Left lung (tissue), 10 donors: Measurements from ENCODE around the gene RPGR. TPM values are rescaled to one million over a fixed set of nuclear protein-coding genes. Genes with fewer than 3 reads are reported as not detected.
A peak's percentile ranks its signal among the peaks of the same experiment; 100 is the strongest.

Source experiments
- ATAC-seq: fragments of 200-7000 bp; cut with Tn5 transposase; one replicate; pipeline ENCODE4 v1.9.1; 2020; ENCODE audit warnings: moderate library complexity
- DNase-seq, 4 donors: peaks; one replicate each; pipeline ENCODE4 v3.0.0-alpha.2; 2013 to 2020
- H3K27ac ChIP-seq, 2 donors: fragments of 200-600 bp; sonication (generic) in 1 of 2; one replicate each; pipeline versions ENCODE4 v1.5.0 to v1.8.0; 2020 to 2021
- H3K27me3 ChIP-seq, 2 donors: fragments of 200-600 bp; sonication (generic) in 1 of 2; one replicate each; pipeline versions ENCODE4 v1.5.0 to v1.8.0; 2020 to 2021
- H3K36me3 ChIP-seq, 2 donors: fragments of 200-600 bp; sonication (generic) in 1 of 2; one replicate each; pipeline versions ENCODE4 v1.5.0 to v1.8.0; 2020 to 2021
- H3K4me1 ChIP-seq, 2 donors: fragments of 200-600 bp; one replicate each; pipeline ENCODE4 v1.8.0; 2021
- H3K4me3 ChIP-seq, 2 donors: fragments of 200-600 bp; sonication (generic) in 1 of 2; one replicate each; pipeline versions ENCODE4 v1.5.0 to v1.8.0; 2020 to 2021; ENCODE audit warnings: mild to moderate bottlenecking in 1 of 2
- H3K9me3 ChIP-seq, 2 donors: fragments of 200-600 bp; sonication (generic) in 1 of 2; one replicate each; pipeline versions ENCODE4 v1.5.0 to v1.8.0; 2020 to 2021
- CTCF ChIP-seq, 2 donors: fragments of 200-600 bp; sonication (generic) in 1 of 2; IDR thresholded peaks; one replicate each; pipeline versions ENCODE4 v1.5.0 to v1.8.0; 2021; ENCODE audit warnings: antibody characterized with exemption in 2 of 2
- intact Hi-C, 2 donors: fragments of 100-400 bp; cut with DNase I; formaldehyde crosslinking; loops; one replicate each; pipeline versions ENCODE4 v1.11.2 to v1.14.2; 2022
- polyA plus RNA-seq, 6 donors: library from polyadenylated mRNA; unstranded; fragments of 120-200 nt; gene quantifications; one replicate each; pipeline ENCODE4 v1.2.1, GENCODE V29; 2013; ENCODE audit not compliant: insufficient read length in 6 of 6
- total RNA-seq, 2 donors: library from RNA; stranded (reverse); fragmentation: NEBNext Ultra II Directional; extraction: Animal tissue kit (Norgen Biotek cat#: 25700); gene quantifications; one replicate each; pipeline ENCODE4 v1.2.1, GENCODE V29; 2021
- donor health status: DM: no; HTN: yes; CAD: no.
- donor health status: DM: no; HTN: no; CAD: no.

Gene RPGR
- total and polyA plus RNA-seq, 8 donors, result 10.6 to 26.2 (median 19.7) TPM

GRCh38 chrX:38371641-38372040 lies 44.3 kb upstream of the RPGR start:
- no peak for TF ChIP-seq CTCF (IDR thresholded peaks at IDR 0.05)
- H3K4me1 ChIP-seq, result no peaks in the 10 kb centered on the region
- H3K4me3 ChIP-seq, result no peak overlapping the region
- H3K9me3 ChIP-seq, result no peaks in the 10 kb centered on the region
- ATAC-seq, result no peak
- H3K27ac ChIP-seq, result no peak overlapping the region
- intact Hi-C loops, result no loop called here
- no peaks in the 10 kb centered on the region for H3K36me3 ChIP-seq
- no peaks in the 10 kb centered on the region for H3K27me3 ChIP-seq
- no peak for DNase-seq

GRCh38 chrX:38368774-38369173 lies 41.5 kb upstream of the RPGR start:
- no peak for DNase-seq
- no peaks in the 10 kb centered on the region for H3K9me3 ChIP-seq
- no peak for ATAC-seq
- H3K4me1 ChIP-seq, result no peaks in the 10 kb centered on the region
- no peak for TF ChIP-seq CTCF (IDR thresholded peaks at IDR 0.05)
- H3K36me3 ChIP-seq, result no peaks in the 10 kb centered on the region
- no peak overlapping the region for H3K27ac ChIP-seq
- no peaks in the 10 kb centered on the region for H3K27me3 ChIP-seq
- no peak overlapping the region for H3K4me3 ChIP-seq
- intact Hi-C loops, result no loop called here

- no peak for TF ChIP-seq CTCF (IDR thresholded peaks at IDR 0.05)
- intact Hi-C loops, result no loop called here
- Histone ChIP-seq H3K9me3 (no peaks in the 10 kb centered on the region), H3K4me1 (no peaks in the 10 kb centered on the region), H3K36me3 (no peaks in the 10 kb centered on the region), H3K27me3 (no peaks in the 10 kb centered on the region), H3K27ac (no peak overlapping the region), H3K4me3 (no peak overlapping the region)
- ATAC-seq (no peak), DNase-seq (no peak)
Observed at GRCh38 chrX:38365954-38366353, 38.6 kb upstream of the RPGR start.

GRCh38 chrX:38363046-38363445 lies 35.7 kb upstream of the RPGR start:
- Histone ChIP-seq H3K4me1 (no peaks in the 10 kb centered on the region), H3K27ac (peak overlapping the region in 1 of 2 donors; percentile 33), H3K4me3 (no peak overlapping the region), H3K27me3 (no peaks in the 10 kb centered on the region), H3K9me3 (no peaks in the 10 kb centered on the region), H3K36me3 (no peaks in the 10 kb centered on the region)
- TF ChIP-seq CTCF (IDR thresholded peaks at IDR 0.05), result no peak
- DNase-seq (no peak), ATAC-seq (no peak)
- intact Hi-C loops, result no loop called here

GRCh38 chrX:38357747-38358673 lies 30.7 kb upstream of the RPGR start:
- intact Hi-C loops, result no loop called here
- no peak for ATAC-seq
- H3K27ac ChIP-seq, result peak overlapping the region in 1 of 2 donors; percentile 18

More at GRCh38 chrX:38357747-38358673, 30.7 kb upstream of the RPGR start:
- no peak for DNase-seq
- Histone ChIP-seq H3K4me1 (no peaks in the 10 kb centered on the region), H3K4me3 (no peak overlapping the region), H3K9me3 (no peaks in the 10 kb centered on the region), H3K36me3 (no peaks in the 10 kb centered on the region), H3K27me3 (no peaks in the 10 kb centered on the region)
- TF ChIP-seq CTCF (IDR thresholded peaks at IDR 0.05), result no peak
